Measurements from ENCODE around the gene MRS2. TPM values are rescaled to one million over a fixed set of nuclear protein-coding genes. Genes with fewer than 3 reads are reported as not detected.

MRS2 gene
- total RNA-seq, 1 experiment from 2014 or later: 85.8 TPM

DNA sequence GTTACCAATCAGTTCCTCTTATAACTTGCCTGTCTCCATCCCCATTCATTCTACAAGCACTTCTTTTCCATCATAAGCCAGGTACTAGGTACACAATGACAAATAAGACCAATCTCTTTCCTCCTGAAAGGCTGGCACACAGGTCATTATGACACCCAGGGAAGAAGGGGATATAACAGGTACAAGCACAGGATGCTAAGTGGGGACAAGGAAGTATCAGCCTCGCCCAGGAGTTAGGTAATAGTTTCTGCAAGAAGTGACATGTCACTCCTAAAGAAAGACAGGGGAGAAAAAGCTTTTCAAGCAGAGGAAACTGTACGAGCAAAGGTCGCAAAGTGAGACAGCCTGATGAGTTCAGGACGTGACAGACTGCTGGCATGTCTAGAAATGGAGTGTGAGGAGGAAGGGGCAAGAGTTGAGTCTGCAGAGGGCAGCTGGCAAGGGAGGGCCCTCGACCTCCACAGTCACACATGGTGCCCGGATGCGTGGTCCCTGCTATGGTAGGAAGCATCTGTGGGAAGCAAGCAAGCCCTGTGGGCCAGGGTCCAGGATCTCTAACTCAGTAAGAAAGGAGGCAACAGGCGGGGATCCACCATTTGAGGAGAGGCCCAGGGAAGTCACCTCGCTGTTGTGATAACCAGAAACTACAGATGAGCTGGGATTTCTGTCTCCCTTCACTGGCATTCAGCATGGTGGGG is 46.2 kb downstream of the MRS2 start:
- no peak overlapping the region for H3K9ac ChIP-seq (ENCODE audit: extremely low read depth, insufficient read length, low read length)
- H3K27ac Mint-ChIP-seq: 0 out of 7 replicates have a peak overlapping the region, but pooled peaks of 1 of the 3 experiments have one; percentile 3
- DNase-seq: no peak
- H3K4ac ChIP-seq (ENCODE audit: low read depth, low read length): no peak overlapping the region
- no peak overlapping the region for H2AFZ ChIP-seq (ENCODE audit: low read length)
- H2AK5ac ChIP-seq (ENCODE audit: insufficient read length, low read length): no peak overlapping the region
- H2BK12ac ChIP-seq (ENCODE audit: insufficient read length, low read depth, low read length): no peak overlapping the region
- H3K27ac ChIP-seq (ENCODE audit: insufficient read length, low read depth, low read length): no peak overlapping the region
- H3K14ac ChIP-seq (ENCODE audit: insufficient read depth, low read length): no peak overlapping the region
- no peak overlapping the region for H3T11ph ChIP-seq (ENCODE audit: low read length)
- 0 out of 2 replicates have a peak, but pooled peaks cover 7% of the 10 kb centered on the region for H3K4me1 ChIP-seq (ENCODE audit: insufficient read depth, low read length)
- H4K91ac ChIP-seq (ENCODE audit: insufficient read length, low read depth, low read length): no peak overlapping the region
- no peak overlapping the region for H3K18ac ChIP-seq (ENCODE audit: insufficient read length, low read depth, low read length)
- no peaks in the 10 kb centered on the region for H3K9me3 Mint-ChIP-seq
- no peaks in the 10 kb centered on the region for H3K79me2 ChIP-seq (ENCODE audit: insufficient read depth, low read length)
- H4K8ac ChIP-seq (replicated peaks; ENCODE audit: insufficient read length, low read depth, low read length): no peak overlapping the region
- H3K27me3 Mint-ChIP-seq (ENCODE audit: low read depth): no peaks in the 10 kb centered on the region
- no peak overlapping the region for H2BK120ac ChIP-seq (ENCODE audit: low read depth, low read length, poor library complexity, severe bottlenecking)
- no peak overlapping the region for H3K4me2 ChIP-seq (ENCODE audit: insufficient read depth, insufficient read length, low read length)
- no peaks in the 10 kb centered on the region for H4K20me1 ChIP-seq (ENCODE audit: control insufficient read depth, insufficient read depth, insufficient read length)
- WGBS (ENCODE audit: extremely low coverage, insufficient read length, low lambda C conversion rate): no CpG with 5 or more reads among the region's 9 CpGs
- no peak overlapping the region for H3K23ac ChIP-seq (ENCODE audit: insufficient read length, low read depth, low read length)
- H2BK15ac ChIP-seq (ENCODE audit: low read depth, low read length): no peak overlapping the region
- H4K5ac ChIP-seq (ENCODE audit: insufficient read length, low read depth, low read length): no peak overlapping the region
- H3K27me3 ChIP-seq (ENCODE audit: insufficient read depth, low read length): no peaks in the 10 kb centered on the region
- no peaks in the 10 kb centered on the region for H3K23me2 ChIP-seq (ENCODE audit: insufficient read length, low read depth, low read length, poor library complexity, severe bottlenecking)
- no peak overlapping the region; a peak in 1 of 5 replicates for H3K4me3 Mint-ChIP-seq
- no peak overlapping the region for H2BK5ac ChIP-seq (ENCODE audit: insufficient read length, low read length)
- no peak for TF ChIP-seq CTCF (conservative IDR thresholded peaks at IDR 0.05)
- H3K79me1 ChIP-seq (ENCODE audit: insufficient read depth, low read depth, low read length, poor library complexity, severe bottlenecking): no peaks in the 10 kb centered on the region
- no peaks in the 10 kb centered on the region for H3K9me3 ChIP-seq (ENCODE audit: control insufficient read depth, low read depth, low read length)
- no peaks in the 10 kb centered on the region for H3K36me3 Mint-ChIP-seq (ENCODE audit: insufficient read depth in 1 of 3, low read depth in 3 of 3)
- H3K56ac ChIP-seq (ENCODE audit: insufficient read length, low read depth, low read length): no peak overlapping the region
- H2BK20ac ChIP-seq (ENCODE audit: low read depth, low read length, poor library complexity, severe bottlenecking): no peak overlapping the region
- peaks cover 5 to 6% of the 10 kb centered on the region in 2 experiments for H3K4me1 Mint-ChIP-seq

Data from H9 (cell line).